Trophoblast cell (in vitro differentiated cells and primary cell): Measurements from ENCODE around the gene DNAH2.
A peak's percentile ranks its signal among the peaks of the same experiment; 100 is the strongest.

Experiments used
- DNase-seq, 2 donors: peaks; one replicate each; pipeline ENCODE4 v3.0.0-alpha.2; 2016
- H2AFZ ChIP-seq: 2 replicates; pipeline ENCODE4 v1.6.1; 2013; ENCODE audit warnings: low read length, moderate library complexity, mild to moderate bottlenecking; ENCODE audit not compliant: insufficient read depth, poor library complexity
- H2AK5ac ChIP-seq: 2 replicates; pipeline ENCODE4 v1.6.1; 2013; ENCODE audit warnings: mild to moderate bottlenecking, low read length
- H2BK120ac ChIP-seq: 2 replicates; pipeline ENCODE4 v1.6.1; 2013; ENCODE audit warnings: low read length, mild to moderate bottlenecking, moderate library complexity; ENCODE audit not compliant: insufficient read depth, poor library complexity
- H2BK12ac ChIP-seq: 2 replicates; pipeline ENCODE4 v1.6.1; 2013; ENCODE audit warnings: mild to moderate bottlenecking, low read length, moderate library complexity
- H2BK5ac ChIP-seq: 2 replicates; pipeline ENCODE4 v1.6.1; 2013; ENCODE audit warnings: low read length, low read depth, moderate library complexity, mild to moderate bottlenecking; ENCODE audit not compliant: poor library complexity
- H3K14ac ChIP-seq: 2 replicates; pipeline ENCODE4 v1.6.1; 2013; ENCODE audit warnings: mild to moderate bottlenecking, low read length
- H3K18ac ChIP-seq: 2 replicates; pipeline ENCODE4 v1.6.1; 2013; ENCODE audit warnings: mild to moderate bottlenecking, low read length
- H3K23ac ChIP-seq: 2 replicates; pipeline ENCODE4 v1.6.1; 2013; ENCODE audit warnings: low read length
- H3K27ac ChIP-seq: 2 replicates; pipeline ENCODE4 v1.5.1; 2013; ENCODE audit warnings: low read depth, mild to moderate bottlenecking, inconsistent platforms, low read length, moderate library complexity
- H3K27me3 ChIP-seq: 2 replicates; pipeline ENCODE4 v1.6.1; 2013; ENCODE audit warnings: inconsistent platforms, mild to moderate bottlenecking, low read length, moderate library complexity; ENCODE audit not compliant: insufficient read depth
- H3K36me3 ChIP-seq, 2 experiments: 1 replicate in 1 of 2; 2 replicates in 1 of 2; pipeline ENCODE4 v1.6.1; 2013; ENCODE audit warnings: low read length in 2 of 2, mild to moderate bottlenecking in 2 of 2, moderate library complexity in 1 of 2; ENCODE audit not compliant: insufficient read depth in 2 of 2, control insufficient read depth in 1 of 2
- H3K4ac ChIP-seq: 2 replicates; pipeline ENCODE4 v1.6.1; 2013; ENCODE audit warnings: low read depth, mild to moderate bottlenecking, low read length, moderate library complexity
- H3K4me1 ChIP-seq, 2 experiments: 1 replicate in 1 of 2; 2 replicates in 1 of 2; pipeline ENCODE4 v1.6.1; 2013; ENCODE audit warnings: low read length in 2 of 2, mild to moderate bottlenecking in 2 of 2, moderate library complexity in 1 of 2; ENCODE audit not compliant: insufficient read depth in 2 of 2, control insufficient read depth in 1 of 2
- H3K4me2 ChIP-seq: 2 replicates; pipeline ENCODE4 v1.6.1; 2013; ENCODE audit warnings: inconsistent platforms, mild to moderate bottlenecking, low read length, moderate library complexity
- H3K4me3 ChIP-seq: 2 replicates; pipeline ENCODE4 v1.5.1; 2013; ENCODE audit warnings: mild to moderate bottlenecking, low read depth, low read length, inconsistent platforms
- H3K79me1 ChIP-seq: one replicate; pipeline ENCODE4 v1.6.1; 2013; ENCODE audit warnings: low read length
- H3K79me2 ChIP-seq: 2 replicates; pipeline ENCODE4 v1.6.1; 2013; ENCODE audit warnings: low read length, mild to moderate bottlenecking; ENCODE audit not compliant: control insufficient read depth, insufficient read depth, poor library complexity
- H3K9ac ChIP-seq: 2 replicates; pipeline ENCODE4 v1.6.1; 2013; ENCODE audit warnings: mild to moderate bottlenecking, low read length
- H3K9me3 ChIP-seq: 2 replicates; pipeline ENCODE4 v1.6.1; 2013; ENCODE audit warnings: low read depth, mild to moderate bottlenecking, control low read depth, inconsistent platforms, low read length; ENCODE audit not compliant: insufficient read depth
- H4K12ac ChIP-seq: 2 replicates; pipeline ENCODE4 v1.6.1; 2013; ENCODE audit warnings: low read depth, mild to moderate bottlenecking, low read length, moderate library complexity
- H4K8ac ChIP-seq: 2 replicates; pipeline ENCODE4 v1.6.1; 2013; ENCODE audit warnings: low read depth, mild to moderate bottlenecking, low read length, moderate library complexity
- H4K91ac ChIP-seq: one replicate; pipeline ENCODE4 v1.6.1; 2013; ENCODE audit warnings: low read depth, mild to moderate bottlenecking, low read length, moderate library complexity
- WGBS: extraction: QIAGEN DNeasy Blood & Tissue Kit; methylation state at CpG from one replicate; pipeline ENCODE4 v1.1.7; 2013; ENCODE audit warnings: missing lambda C conversion rate; ENCODE audit not compliant: insufficient read length, insufficient coverage; ENCODE audit errors: extremely low coverage; 5-methylcytosine and 5-hydroxymethylcytosine counted together

Gene DNAH2

DNA sequence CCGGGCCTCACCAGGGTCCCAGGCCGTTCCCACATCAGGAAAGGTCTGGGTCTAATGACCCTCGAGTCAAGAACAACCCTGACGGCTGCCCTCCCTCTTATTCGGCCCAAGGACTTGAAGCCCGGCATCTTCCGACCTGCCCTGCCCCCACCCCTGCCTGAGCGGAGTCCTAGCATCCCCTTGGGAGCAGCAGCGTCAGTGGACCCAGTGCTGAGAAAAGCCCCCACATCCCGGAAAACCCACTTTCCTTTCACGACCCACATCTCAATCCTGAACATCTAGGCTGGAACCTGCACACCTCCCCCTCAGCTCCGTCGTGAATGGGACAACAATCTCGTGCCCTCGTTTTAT is 138.1 kb downstream of the DNAH2 start:
- Histone ChIP-seq H3K79me1 (peaks cover 19% of the 10 kb centered on the region), H3K4me2 (peak overlapping the region; percentile 78), H2BK120ac (no peak overlapping the region), H3K27ac (no peak overlapping the region), H3K23ac (no peak overlapping the region), H3K79me2 (peaks cover 2% of the 10 kb centered on the region), H3K9me3 (peaks cover 4% of the 10 kb centered on the region), H3K36me3 (peaks cover 40 to 41% of the 10 kb centered on the region in 2 experiments), H2AFZ (no peak overlapping the region), H3K4me3 (peak overlapping the region; percentile 65), H4K12ac (peak overlapping the region; percentile 38), H2BK5ac (no peak overlapping the region), H2AK5ac (no peak overlapping the region), H3K4ac (no peak overlapping the region), H4K8ac (no peak overlapping the region), H3K18ac (peak overlapping the region; percentile 6), H3K4me1 (peaks cover 18 to 37% of the 10 kb centered on the region in 2 experiments), H3K27me3 (no peaks in the 10 kb centered on the region), H4K91ac (no peak overlapping the region), H3K9ac (no peak overlapping the region), H2BK12ac (no peak overlapping the region), H3K14ac (no peak overlapping the region)
- WGBS: no CpG with 5 or more reads among the region's 15 CpGs
- DNase-seq: no peak

DNA sequence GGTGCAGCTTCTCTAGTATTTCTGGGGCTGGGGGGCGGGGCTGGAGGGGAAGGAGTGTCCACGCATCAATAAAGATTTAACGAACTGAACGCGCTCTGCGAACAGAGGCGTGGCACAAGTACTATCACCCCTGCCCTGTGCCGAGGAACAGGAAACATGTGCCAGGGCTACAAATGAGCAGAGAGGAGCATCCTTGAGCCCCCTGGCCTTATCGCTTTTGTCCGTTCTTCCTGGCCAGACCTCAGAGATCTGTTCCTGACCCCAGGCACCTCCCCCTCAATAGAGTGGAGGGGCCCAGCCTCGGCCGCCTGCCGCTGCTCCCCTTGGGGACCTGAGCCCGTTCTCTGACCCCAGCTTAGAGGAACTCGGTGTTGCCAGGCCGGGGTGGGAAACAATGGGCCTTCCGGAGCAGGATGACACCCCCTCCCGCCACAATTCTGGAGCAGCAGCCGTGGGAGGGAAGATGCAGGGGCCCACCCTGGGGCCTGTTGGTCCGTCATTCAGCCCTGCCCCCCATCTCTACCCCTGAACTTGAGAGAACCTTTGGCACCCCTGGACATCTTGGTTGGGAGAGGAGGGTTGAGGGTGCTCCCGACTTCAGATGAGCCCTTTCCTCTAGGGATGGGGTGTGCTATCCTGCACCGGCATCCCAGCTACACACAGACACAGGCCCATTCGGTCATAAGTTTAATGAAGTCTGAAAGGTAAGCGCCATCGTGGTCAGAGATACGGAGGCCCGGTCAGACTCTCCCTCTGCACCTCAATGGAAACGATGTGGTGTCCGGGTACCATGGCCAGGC is 138.7 kb downstream of the DNAH2 start:
- H3K4me3 ChIP-seq: peak overlapping the region; percentile 34
- H2BK12ac ChIP-seq: no peak overlapping the region
- H2BK5ac ChIP-seq: peak overlapping the region; percentile 14
- H2BK120ac ChIP-seq: no peak overlapping the region
- peak overlapping the region; percentile 3 for H2AFZ ChIP-seq
- peak overlapping the region; percentile 97 for H3K27ac ChIP-seq
- H4K8ac ChIP-seq: peak overlapping the region; percentile 40
- peaks cover 34 to 35% of the 10 kb centered on the region in 2 experiments for H3K36me3 ChIP-seq
- peaks cover 18 to 37% of the 10 kb centered on the region in 2 experiments for H3K4me1 ChIP-seq
- DNase-seq: no peak
- no peaks in the 10 kb centered on the region for H3K27me3 ChIP-seq
- no peak overlapping the region for H3K23ac ChIP-seq
- peaks cover 19% of the 10 kb centered on the region for H3K79me1 ChIP-seq
- H2AK5ac ChIP-seq: no peak overlapping the region
- H3K4ac ChIP-seq: peak overlapping the region; percentile 17
- peaks cover 2% of the 10 kb centered on the region for H3K79me2 ChIP-seq
- H3K18ac ChIP-seq: no peak overlapping the region
- WGBS: no CpG with 5 or more reads among the region's 29 CpGs
- H3K9ac ChIP-seq: peak overlapping the region; percentile 41
- peak overlapping the region; percentile 78 for H3K4me2 ChIP-seq
- peak overlapping the region; percentile 12 for H3K14ac ChIP-seq
- peak overlapping the region; percentile 48 for H4K91ac ChIP-seq
- no peak overlapping the region for H4K12ac ChIP-seq
- H3K9me3 ChIP-seq: peaks cover 4% of the 10 kb centered on the region

- peak; percentile 99 to 100 for DNase-seq
- H4K91ac ChIP-seq: peak within 1 kb of the TSS; percentile 92
- no peak within 1 kb of the TSS for H2BK12ac ChIP-seq
- H3K79me1 ChIP-seq: peaks cover 19% of the 10 kb centered on the region
- peak within 1 kb of the TSS; percentile 97 for H3K27ac ChIP-seq
- peak within 1 kb of the TSS; percentile 98 for H3K9ac ChIP-seq
- H2BK5ac ChIP-seq: peak within 1 kb of the TSS; percentile 89
- peaks cover 18 to 33% of the 10 kb centered on the region in 2 experiments for H3K4me1 ChIP-seq
- H4K12ac ChIP-seq: peak within 1 kb of the TSS; percentile 81
- H3K4me3 ChIP-seq: peak within 1 kb of the TSS; percentile 79
- H3K9me3 ChIP-seq: peaks cover 4% of the 10 kb centered on the region
- H3K4me2 ChIP-seq: peak within 1 kb of the TSS; percentile 78
- no peak within 1 kb of the TSS for H3K23ac ChIP-seq
- peak within 1 kb of the TSS; percentile 86 for H2AFZ ChIP-seq
- H3K18ac ChIP-seq: peak within 1 kb of the TSS; percentile 62
- H3K79me2 ChIP-seq: peaks cover 2% of the 10 kb centered on the region
- peak within 1 kb of the TSS; percentile 96 for H4K8ac ChIP-seq
- whole genome bisulfite sequencing: no CpG with 5 or more reads among the region's 64 CpGs
- H3K27me3 ChIP-seq: no peaks in the 10 kb centered on the region
- peak within 1 kb of the TSS; percentile 24 for H3K4ac ChIP-seq
- H3K14ac ChIP-seq: peak within 1 kb of the TSS; percentile 82
- H2BK120ac ChIP-seq: peak within 1 kb of the TSS; percentile 75
- H3K36me3 ChIP-seq: peaks cover 28 to 29% of the 10 kb centered on the region in 2 experiments
- H2AK5ac ChIP-seq: no peak within 1 kb of the TSS
Measured at GRCh38 chr17:7856811-7857712, 139.5 kb downstream of the DNAH2 start, which contains the start of gene NAA38. NAA38 (minus strand) TSS chr17:7857559; CDS start chr17:7857463, 96 bp downstream.
